IMR-90 (cell line): ENCODE measurements around the gene MVP. TPM values are rescaled to one million over a fixed set of nuclear protein-coding genes. Genes with fewer than 3 reads are reported as not detected.

ENCODE experiments used
- RCOR1 ChIP-seq: IDR thresholded peaks from 2 replicates; pipeline ENCODE4 v1.6.1; 2012; ENCODE audit warnings: mild to moderate bottlenecking, low read length, improper control_type of control experiment; ENCODE audit not compliant: insufficient replicate concordance
- RFX5 ChIP-seq: IDR thresholded peaks from 2 replicates; pipeline ENCODE4 v1.8.0; 2012; ENCODE audit warnings: low read depth, mild to moderate bottlenecking, low read length, moderate library complexity
- polyA plus RNA-seq, 3 experiments: library from polyadenylated mRNA; depleted of rRNA; stranded (reverse); fragments of >200 nt; gene quantifications; 2 replicates each; pipeline ENCODE4 v1.2.3, GENCODE V29; 2012; ENCODE audit warnings: low replicate concordance in 1 of 3
- total RNA-seq: library from RNA; depleted of rRNA; stranded (reverse); fragments of >200 nt; gene quantifications from 2 replicates; pipeline ENCODE4 v1.2.3, GENCODE V29; 2012

The MVP gene
- total and polyA plus RNA-seq, 2 of the 4 experiments (the other 2 are of a cell fraction) = 204 to 319 TPM

DNA sequence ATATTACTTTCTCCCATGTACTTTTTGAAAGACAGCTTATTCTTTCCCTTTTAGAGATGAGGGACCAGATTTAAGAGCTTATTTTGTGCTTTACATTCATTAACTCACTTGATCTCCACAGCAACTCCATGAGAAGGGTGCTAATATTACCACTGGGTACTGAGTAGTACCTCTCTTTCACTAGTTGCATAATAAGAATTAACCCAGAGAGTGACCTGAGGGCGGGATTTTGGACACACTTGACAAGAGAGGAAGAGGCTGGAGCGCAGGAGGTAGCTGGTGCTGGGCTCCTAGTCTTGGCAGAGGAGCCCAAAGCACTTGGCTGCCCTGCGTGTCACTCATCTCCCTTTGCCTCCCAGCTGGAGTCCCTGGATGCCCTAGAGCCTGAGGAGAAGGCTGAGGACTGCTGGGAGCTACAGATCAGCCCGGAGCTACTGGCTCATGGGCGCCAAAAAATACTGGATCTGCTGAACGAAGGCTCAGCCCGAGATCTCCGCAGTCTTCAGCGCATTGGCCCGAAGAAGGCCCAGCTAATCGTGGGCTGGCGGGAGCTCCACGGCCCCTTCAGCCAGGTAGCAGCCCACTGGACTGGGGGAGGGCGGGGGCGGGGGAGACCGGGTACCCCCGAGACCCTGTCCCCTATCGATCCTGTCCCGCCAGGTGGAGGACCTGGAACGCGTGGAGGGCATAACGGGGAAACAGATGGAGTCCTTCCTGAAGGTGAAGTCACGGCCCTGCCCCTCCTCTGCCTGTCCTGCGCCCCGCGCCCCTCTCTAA lies 15.6 kb upstream of the MVP start (continued):
- TF ChIP-seq RFX5 = no peak
- no peak for TF ChIP-seq RCOR1
